Endothelial cell of umbilical vein (primary cell): ENCODE results near the gene XPO6. TPM values are rescaled to one million over a fixed set of nuclear protein-coding genes. Genes with fewer than 3 reads are reported as not detected.

Experiments
- BruUV-seq: library from RNA; stranded (reverse); fragments of 400-500 nt; replicated peaks from 2 replicates; lab custom pipeline; 2021; lab: Mats Ljungman, UMichigan
- CTCF ChIA-PET: fragments of 300-600, 350-600 bp; sonication (Branson Sonifier 250); formaldehyde crosslinking; loops from one replicate; lab custom pipeline; 2021; ENCODE audit warnings: antibody characterized with exemption, inconsistent platforms; lab: Charles Lee
- POLR2A ChIA-PET: fragments of 300-600, 350-600 bp; sonication (Branson Sonifier 250); formaldehyde crosslinking; loops from one replicate; lab custom pipeline; 2021; ENCODE audit warnings: antibody characterized with exemption, inconsistent platforms; lab: Charles Lee
- DNase-seq: peaks from one replicate; pipeline ENCODE4 v3.0.0-alpha.2; 2011; ENCODE audit warnings: low read depth, low spot score
- FAIRE-seq: peaks from 2 replicates; lab custom pipeline; 2011; peaks lifted over from hg19 to GRCh38; lab: Jason Lieb, UNC
- H2AFZ ChIP-seq: 2 replicates; pipeline ENCODE4 v1.6.0; 2012; ENCODE audit warnings: low read depth, low read length, control low read depth, inconsistent platforms
- H3K27ac ChIP-seq: 2 replicates; pipeline ENCODE4 v1.5.1; 2011; ENCODE audit warnings: low read depth, mild to moderate bottlenecking, control low read depth, low read length, moderate library complexity; ENCODE audit not compliant: insufficient read depth
- H3K27me3 ChIP-seq, 2 experiments: 2 replicates each; pipeline versions ENCODE4 v1.6.0 to v1.6.1; 2011; ENCODE audit warnings: low read length in 2 of 2, mixed read lengths in 1 of 2; ENCODE audit not compliant: control insufficient read depth in 2 of 2, insufficient read depth in 2 of 2
- H3K36me3 ChIP-seq, 2 experiments: 2 replicates in 1 of 2; 3 replicates in 1 of 2; pipeline ENCODE4 v1.5.1; 2011; ENCODE audit warnings: low read length in 2 of 2, mild to moderate bottlenecking in 1 of 2, moderate library complexity in 1 of 2; ENCODE audit not compliant: control insufficient read depth in 2 of 2, insufficient read depth in 2 of 2; ENCODE audit errors: extremely low read depth in 1 of 2
- H3K4me1 ChIP-seq: 3 replicates; pipeline ENCODE4 v1.5.1; 2011; ENCODE audit warnings: mild to moderate bottlenecking, low read length; ENCODE audit not compliant: control insufficient read depth, insufficient read depth; ENCODE audit errors: extremely low read depth
- H3K4me2 ChIP-seq: 2 replicates; pipeline ENCODE4 v1.6.1; 2011; ENCODE audit warnings: low read length, control low read depth, mixed read lengths; ENCODE audit not compliant: insufficient read depth
- H3K4me3 ChIP-seq, 3 experiments: fragments of 200-600 bp in 1 of 3; sonication (generic), shearing (Covaris generic) in 1 of 3; replicated peaks in 1 of 3; 2 replicates each; pipeline ENCODE4 v1.5.1; 2011 to 2016; ENCODE audit warnings: control low read depth in 3 of 3, low read length in 3 of 3, mild to moderate bottlenecking in 2 of 3, inconsistent platforms in 1 of 3, low read depth in 1 of 3, moderate library complexity in 1 of 3; ENCODE audit not compliant: insufficient read depth in 1 of 3
- H3K79me2 ChIP-seq: 2 replicates; pipeline ENCODE4 v1.6.0; 2012; ENCODE audit warnings: low read length, inconsistent platforms; ENCODE audit not compliant: control insufficient read depth, insufficient read depth
- H3K9ac ChIP-seq: replicated peaks from 2 replicates; pipeline ENCODE3; 2011; ENCODE audit warnings: low read length, control low read depth; ENCODE audit not compliant: insufficient read depth; ENCODE audit errors: extremely low read depth
- H3K9me1 ChIP-seq: replicated peaks from 3 replicates; pipeline ENCODE4 v1.6.0; 2011; ENCODE audit warnings: mild to moderate bottlenecking, low read length; ENCODE audit not compliant: control insufficient read depth, insufficient read depth; ENCODE audit errors: extremely low read depth
- H3K9me3 ChIP-seq: replicated peaks from 2 replicates; pipeline ENCODE4 v1.5.1; 2012; ENCODE audit warnings: low read length, inconsistent platforms; ENCODE audit not compliant: control insufficient read depth, insufficient read depth
- H4K20me1 ChIP-seq: replicated peaks from 2 replicates; pipeline ENCODE3; 2011; ENCODE audit warnings: mild to moderate bottlenecking, low read length; ENCODE audit not compliant: control insufficient read depth, insufficient read depth; ENCODE audit errors: extremely low read depth
- EZH2 ChIP-seq: IDR thresholded peaks from 2 replicates; pipeline ENCODE4 v1.6.1; 2012; ENCODE audit warnings: borderline replicate concordance, low read depth, mild to moderate bottlenecking, moderate library complexity, low read length, inconsistent platforms; ENCODE audit not compliant: severe bottlenecking
- FOS ChIP-seq: IDR thresholded peaks from 2 replicates; pipeline ENCODE4 v1.6.1; 2011; ENCODE audit warnings: mild to moderate bottlenecking, low read length, moderate library complexity, borderline replicate concordance; ENCODE audit not compliant: insufficient read depth
- GATA2 ChIP-seq: IDR thresholded peaks from 2 replicates; pipeline ENCODE4 v1.7.0; 2011; ENCODE audit warnings: low read depth, mild to moderate bottlenecking, moderate library complexity, mixed read lengths, low read length; ENCODE audit not compliant: insufficient read length, insufficient read depth
- JUN ChIP-seq: IDR thresholded peaks from 2 replicates; pipeline ENCODE4 v1.6.1; 2011; ENCODE audit warnings: borderline replicate concordance, low read depth; ENCODE audit not compliant: insufficient read length, insufficient read depth
- MYC ChIP-seq: IDR thresholded peaks from one replicate; pipeline ENCODE4 v1.6.1; 2011; ENCODE audit warnings: mild to moderate bottlenecking, low read depth, low read length
- dilution Hi-C: fragments of 300-500 bp; cut with MboI; formaldehyde crosslinking; loops from one replicate; pipeline ENCODE4 v1.15.0; 2019; ENCODE audit warnings: low sequenced_read_pairs; ENCODE audit not compliant: extremely low pct_ligation_motif_present
- intact Hi-C: fragments of 100-400 bp; cut with micrococcal nuclease; formaldehyde crosslinking; loops from one replicate; pipeline ENCODE4 v1.10.0; 2022
- polyA plus RNA-seq, 4 experiments: library from polyadenylated mRNA; depleted of rRNA in 3 of 4; stranded (reverse) in 3 of 4; unstranded in 1 of 4; fragments of >200 nt; gene quantifications; 2 replicates each; pipeline versions ENCODE4 v1.2.1 to v1.2.3, GENCODE V29; 2011 to 2012; ENCODE audit warnings: missing spikeins in 1 of 4
- total RNA-seq: library from RNA; stranded (reverse); gene quantifications from 2 replicates; pipeline ENCODE4 v1.2.3, GENCODE V29; 2021
- TF ChIP-seq, protein P1 (sequence below), 2 donors: IDR thresholded peaks; 1 replicate in 1 of 2; 2 replicates in 1 of 2; pipeline ENCODE4 v1.5.1; 2011; ENCODE audit warnings: low read length in 2 of 2, mild to moderate bottlenecking in 2 of 2, moderate library complexity in 2 of 2, control low read depth in 1 of 2, inconsistent platforms in 1 of 2, low read depth in 1 of 2; ENCODE audit not compliant: insufficient read depth in 1 of 2; ENCODE audit errors: extremely low read depth in 1 of 2
- TF ChIP-seq, protein P2 (sequence below): IDR thresholded peaks from 2 replicates; pipeline ENCODE4 v1.6.1; 2011; ENCODE audit not compliant: insufficient read depth, insufficient read length

Gene XPO6
- total and polyA plus RNA-seq, 2 donors (not counting 3 experiments of a cell fraction or from before 2014, with no cell fraction given), result 170 to 272 TPM

DNA sequence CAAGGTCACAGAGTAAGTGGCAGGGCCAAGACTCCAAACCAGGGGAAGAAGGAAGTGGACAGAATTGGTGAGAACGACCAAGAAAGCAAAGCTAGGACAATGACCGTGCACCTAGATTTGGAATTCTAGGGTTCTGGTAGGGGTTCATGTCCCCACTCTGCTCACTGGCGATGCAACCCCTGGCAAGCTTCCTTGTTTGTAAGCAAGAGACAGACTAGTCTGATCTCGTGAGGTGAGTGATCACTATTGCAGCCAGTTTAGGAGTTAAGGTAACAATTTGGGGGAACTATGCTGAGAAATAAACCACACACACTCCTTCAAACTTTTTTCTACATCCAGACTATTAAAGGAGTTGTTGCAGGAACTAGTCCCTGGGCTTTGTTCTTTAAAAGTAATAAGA, 48.1 kb downstream of the XPO6 start:
- Histone ChIP-seq H3K9ac (no peak overlapping the region), H3K4me1 (no peaks in the 10 kb centered on the region), H3K4me3 (no peak overlapping the region), H3K9me1 (no peaks in the 10 kb centered on the region), H3K27me3 (no peaks in the 10 kb centered on the region), H2AFZ (no peak overlapping the region), H3K79me2 (peaks cover 58% of the 10 kb centered on the region), H3K4me2 (no peak overlapping the region), H3K36me3 (peaks cover 4 to 13% of the 10 kb centered on the region in 2 experiments), H3K9me3 (no peaks in the 10 kb centered on the region), H3K27ac (no peak overlapping the region), H4K20me1 (no peaks in the 10 kb centered on the region)
- ChIA-PET CTCF (interaction anchor here (1.1 kb wide), 1 partner anchor 8 kb away, joined by 4 read pairs; no protein-coding TSS in a partner anchor), POLR2A (no interaction called here)
- BruUV-seq, result no TSS peak
- dilution Hi-C loops, result no loop called here
- TF ChIP-seq, protein P1, sequence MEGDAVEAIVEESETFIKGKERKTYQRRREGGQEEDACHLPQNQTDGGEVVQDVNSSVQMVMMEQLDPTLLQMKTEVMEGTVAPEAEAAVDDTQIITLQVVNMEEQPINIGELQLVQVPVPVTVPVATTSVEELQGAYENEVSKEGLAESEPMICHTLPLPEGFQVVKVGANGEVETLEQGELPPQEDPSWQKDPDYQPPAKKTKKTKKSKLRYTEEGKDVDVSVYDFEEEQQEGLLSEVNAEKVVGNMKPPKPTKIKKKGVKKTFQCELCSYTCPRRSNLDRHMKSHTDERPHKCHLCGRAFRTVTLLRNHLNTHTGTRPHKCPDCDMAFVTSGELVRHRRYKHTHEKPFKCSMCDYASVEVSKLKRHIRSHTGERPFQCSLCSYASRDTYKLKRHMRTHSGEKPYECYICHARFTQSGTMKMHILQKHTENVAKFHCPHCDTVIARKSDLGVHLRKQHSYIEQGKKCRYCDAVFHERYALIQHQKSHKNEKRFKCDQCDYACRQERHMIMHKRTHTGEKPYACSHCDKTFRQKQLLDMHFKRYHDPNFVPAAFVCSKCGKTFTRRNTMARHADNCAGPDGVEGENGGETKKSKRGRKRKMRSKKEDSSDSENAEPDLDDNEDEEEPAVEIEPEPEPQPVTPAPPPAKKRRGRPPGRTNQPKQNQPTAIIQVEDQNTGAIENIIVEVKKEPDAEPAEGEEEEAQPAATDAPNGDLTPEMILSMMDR (IDR thresholded peaks at IDR 0.05; ENCODE audit: extremely low read depth in 1 of 2, insufficient read depth in 1 of 2, low read depth in 1 of 2, low read length in 2 of 2), result no peak
- TF ChIP-seq GATA2 (no peak), JUN (no peak), EZH2 (no peak), FOS (no peak), MYC (no peak)
- TF ChIP-seq, protein P2, sequence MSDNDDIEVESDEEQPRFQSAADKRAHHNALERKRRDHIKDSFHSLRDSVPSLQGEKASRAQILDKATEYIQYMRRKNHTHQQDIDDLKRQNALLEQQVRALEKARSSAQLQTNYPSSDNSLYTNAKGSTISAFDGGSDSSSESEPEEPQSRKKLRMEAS, result no peak
- FAIRE-seq, result no peak
- intact Hi-C loops, result loop anchor here (5.0 kb wide), 1 partner anchor 44 kb away; no protein-coding TSS in a partner anchor
- no peak for DNase-seq
